Measurements from ENCODE around the gene PLA2G2E. TPM values are rescaled to one million over a fixed set of nuclear protein-coding genes. Genes with fewer than 3 reads are reported as not detected.
A peak's percentile ranks its signal among the peaks of the same experiment; 100 is the strongest.
"Not testable (repeated sequence)": the region's sequence is repeated elsewhere in the genome, so short reads cannot be mapped to it uniquely, and the experiment has no call there.

The PLA2G2E gene
- total RNA-seq, 2 donors from 2014 or later = not detected

- H3K9me3 Mint-ChIP-seq = no peaks in the 10 kb centered on the region
- H3K4me3 Mint-ChIP-seq = no peak overlapping the region
- H3K36me3 Mint-ChIP-seq (ENCODE audit: low read depth) = no peaks in the 10 kb centered on the region
- H3K27ac Mint-ChIP-seq = no peak overlapping the region
- H3K27me3 Mint-ChIP-seq = peaks cover 8% of the 10 kb centered on the region
- ATAC-seq (replicated peaks) = no peak
- H3K4me1 Mint-ChIP-seq = no peaks in the 10 kb centered on the region
Observed at GRCh38 chr1:19942657-19943056, 19.2 kb upstream of the PLA2G2E start.

GRCh38 chr1:19942088-19942487 is 18.7 kb upstream of the PLA2G2E start:
- no peak for ATAC-seq (replicated peaks)
- Mint-ChIP-seq H3K4me3 (no peak overlapping the region), H3K9me3 (no peaks in the 10 kb centered on the region), H3K27ac (no peak overlapping the region), H3K4me1 (no peaks in the 10 kb centered on the region), H3K27me3 (peaks cover 8% of the 10 kb centered on the region), H3K36me3 (ENCODE audit: low read depth) (no peaks in the 10 kb centered on the region)

- peaks cover 5% of the 10 kb centered on the region for H3K27me3 Mint-ChIP-seq
- no peaks in the 10 kb centered on the region for H3K4me1 Mint-ChIP-seq
- H3K4me3 Mint-ChIP-seq = no peak overlapping the region
- no peak overlapping the region for H3K27ac Mint-ChIP-seq
- ATAC-seq (replicated peaks) = no peak
- no peaks in the 10 kb centered on the region for H3K9me3 Mint-ChIP-seq
- H3K36me3 Mint-ChIP-seq (ENCODE audit: low read depth) = no peaks in the 10 kb centered on the region
Observed at GRCh38 chr1:19941206-19941568, 17.8 kb upstream of the PLA2G2E start.

GRCh38 chr1:19940486-19941205 is 17.2 kb upstream of the PLA2G2E start:
- Mint-ChIP-seq H3K27ac (no peak overlapping the region), H3K36me3 (ENCODE audit: low read depth) (no peaks in the 10 kb centered on the region), H3K9me3 (no peaks in the 10 kb centered on the region), H3K4me1 (no peaks in the 10 kb centered on the region), H3K4me3 (no peak overlapping the region), H3K27me3 (peaks cover 3% of the 10 kb centered on the region)
- no peak for ATAC-seq (replicated peaks)

- Mint-ChIP-seq H3K27me3 (no peaks in the 10 kb centered on the region), H3K4me1 (no peaks in the 10 kb centered on the region), H3K4me3 (no peak overlapping the region), H3K27ac (no peak overlapping the region), H3K36me3 (ENCODE audit: low read depth) (no peaks in the 10 kb centered on the region), H3K9me3 (no peaks in the 10 kb centered on the region)
- ATAC-seq (replicated peaks) = no peak
Observed at GRCh38 chr1:19938472-19938871, 15.1 kb upstream of the PLA2G2E start.

- no peak overlapping the region for H3K27ac Mint-ChIP-seq
- H3K36me3 Mint-ChIP-seq (ENCODE audit: low read depth) = no peaks in the 10 kb centered on the region
- no peak overlapping the region for H3K4me3 Mint-ChIP-seq
- H3K9me3 Mint-ChIP-seq = peaks cover 10% of the 10 kb centered on the region
- ATAC-seq (replicated peaks) = no peak
- H3K4me1 Mint-ChIP-seq = no peaks in the 10 kb centered on the region
- no peaks in the 10 kb centered on the region for H3K27me3 Mint-ChIP-seq
Observed at GRCh38 chr1:19936061-19936750, 12.8 kb upstream of the PLA2G2E start.

GRCh38 chr1:19934336-19934735 is 10.9 kb upstream of the PLA2G2E start:
- no peak overlapping the region for H3K27ac Mint-ChIP-seq
- no peaks in the 10 kb centered on the region for H3K4me1 Mint-ChIP-seq
- no peaks in the 10 kb centered on the region for H3K36me3 Mint-ChIP-seq (ENCODE audit: low read depth)
- H3K4me3 Mint-ChIP-seq = no peak overlapping the region
- ATAC-seq (replicated peaks) = no peak
- H3K27me3 Mint-ChIP-seq = peaks cover 1% of the 10 kb centered on the region
- peaks cover 13% of the 10 kb centered on the region for H3K9me3 Mint-ChIP-seq

- Mint-ChIP-seq H3K27ac (no peak overlapping the region), H3K36me3 (ENCODE audit: low read depth) (no peaks in the 10 kb centered on the region), H3K27me3 (peaks cover 4% of the 10 kb centered on the region)
Observed at GRCh38 chr1:19932866-19933265, 9.4 kb upstream of the PLA2G2E start.

GRCh38 chr1:19927130-19927421 is 3.7 kb upstream of the PLA2G2E start:
- not testable (repeated sequence) for ATAC-seq (replicated peaks)

More at GRCh38 chr1:19932866-19933265, 9.4 kb upstream of the PLA2G2E start:
- Mint-ChIP-seq H3K4me3 (no peak overlapping the region), H3K9me3 (peaks cover 15% of the 10 kb centered on the region), H3K4me1 (no peaks in the 10 kb centered on the region)
- ATAC-seq (replicated peaks) = no peak

GRCh38 chr1:19926296-19927129 is 3.1 kb upstream of the PLA2G2E start:
- Mint-ChIP-seq H3K4me1 (no peaks in the 10 kb centered on the region), H3K9me3 (peaks cover 5% of the 10 kb centered on the region), H3K36me3 (ENCODE audit: low read depth) (no peaks in the 10 kb centered on the region), H3K27ac (no peak overlapping the region), H3K27me3 (peaks cover 9% of the 10 kb centered on the region), H3K4me3 (no peak overlapping the region)
- ATAC-seq (replicated peaks) = peak; percentile 18

More at GRCh38 chr1:19927130-19927421, 3.7 kb upstream of the PLA2G2E start:
- H3K9me3 Mint-ChIP-seq; H3K27me3 Mint-ChIP-seq; H3K36me3 Mint-ChIP-seq (ENCODE audit: low read depth); H3K27ac Mint-ChIP-seq; H3K4me3 Mint-ChIP-seq; H3K4me1 Mint-ChIP-seq: not testable (repeated sequence)

GRCh38 chr1:19925342-19926070 is 2.1 kb upstream of the PLA2G2E start:
- Mint-ChIP-seq H3K4me3 (no peak overlapping the region), H3K4me1 (no peaks in the 10 kb centered on the region), H3K27me3 (peaks cover 9% of the 10 kb centered on the region), H3K9me3 (peaks cover 5% of the 10 kb centered on the region), H3K36me3 (ENCODE audit: low read depth) (no peaks in the 10 kb centered on the region), H3K27ac (no peak overlapping the region)
- no peak for ATAC-seq (replicated peaks)

GRCh38 chr1:19923953-19924346 is 533 bp upstream of the PLA2G2E start:
- Mint-ChIP-seq H3K27ac (no peak overlapping the region), H3K4me3 (no peak overlapping the region), H3K36me3 (ENCODE audit: low read depth) (no peaks in the 10 kb centered on the region), H3K4me1 (no peaks in the 10 kb centered on the region), H3K27me3 (peaks cover 5% of the 10 kb centered on the region), H3K9me3 (no peaks in the 10 kb centered on the region)
- ATAC-seq (replicated peaks) = no peak

GRCh38 chr1:19922015-19922688 is 1.3 kb downstream of the PLA2G2E start:
- no peak for ATAC-seq (replicated peaks)
- Mint-ChIP-seq H3K27ac (peak overlapping the region; percentile 52), H3K9me3 (no peaks in the 10 kb centered on the region), H3K4me1 (peaks cover 4% of the 10 kb centered on the region), H3K4me3 (no peak overlapping the region), H3K36me3 (ENCODE audit: low read depth) (no peaks in the 10 kb centered on the region), H3K27me3 (peaks cover 5% of the 10 kb centered on the region)

GRCh38 chr1:19921310-19921709 is 2.1 kb downstream of the PLA2G2E start:
- no peak for ATAC-seq (replicated peaks)
- Mint-ChIP-seq H3K4me3 (no peak overlapping the region), H3K27me3 (peaks cover 5% of the 10 kb centered on the region), H3K9me3 (no peaks in the 10 kb centered on the region), H3K27ac (no peak overlapping the region), H3K36me3 (ENCODE audit: low read depth) (no peaks in the 10 kb centered on the region), H3K4me1 (peaks cover 4% of the 10 kb centered on the region)
